ENCODE measurements around the gene FBN1.

The FBN1 gene

DNA sequence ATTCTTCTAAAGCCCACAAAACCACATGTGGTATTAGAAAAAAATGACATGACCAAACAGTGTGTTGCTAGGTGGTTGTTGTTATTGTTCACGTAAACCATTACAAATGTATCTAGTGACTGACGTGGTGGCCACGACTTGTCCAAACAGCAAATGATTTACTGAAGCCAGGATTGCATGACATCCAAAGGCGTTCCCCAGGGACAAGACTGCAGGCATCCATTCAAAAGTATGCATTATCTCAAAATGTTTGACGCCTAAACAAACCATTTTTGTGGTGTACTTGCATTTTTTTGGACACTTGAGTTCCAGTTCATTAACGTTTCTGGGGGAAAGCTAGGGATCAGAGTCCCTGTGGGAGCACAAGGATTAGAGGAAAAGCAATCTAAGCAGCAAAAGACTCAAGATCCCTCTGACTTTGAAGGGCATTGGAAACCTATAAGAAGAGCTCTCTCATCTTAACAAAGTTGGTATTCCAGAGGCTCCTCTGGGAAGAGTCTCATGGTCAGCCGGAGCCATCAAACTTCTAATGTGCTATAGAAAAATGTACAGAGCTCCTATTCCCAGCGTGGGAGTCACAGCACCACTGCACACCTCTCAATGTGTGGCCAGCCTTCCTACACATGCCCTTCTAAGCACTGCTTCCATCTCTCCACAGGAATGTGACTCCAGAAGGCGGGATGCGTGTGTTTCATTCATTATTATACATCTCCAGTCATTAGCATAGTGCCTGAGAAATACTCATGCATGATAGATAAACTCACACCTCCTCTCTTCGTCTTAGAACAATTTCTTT, 62.9 kb downstream of the FBN1 start:
- no peak for DNase-seq (ENCODE audit: low read depth in 2 of 2, low spot score in 1 of 2)

DNA sequence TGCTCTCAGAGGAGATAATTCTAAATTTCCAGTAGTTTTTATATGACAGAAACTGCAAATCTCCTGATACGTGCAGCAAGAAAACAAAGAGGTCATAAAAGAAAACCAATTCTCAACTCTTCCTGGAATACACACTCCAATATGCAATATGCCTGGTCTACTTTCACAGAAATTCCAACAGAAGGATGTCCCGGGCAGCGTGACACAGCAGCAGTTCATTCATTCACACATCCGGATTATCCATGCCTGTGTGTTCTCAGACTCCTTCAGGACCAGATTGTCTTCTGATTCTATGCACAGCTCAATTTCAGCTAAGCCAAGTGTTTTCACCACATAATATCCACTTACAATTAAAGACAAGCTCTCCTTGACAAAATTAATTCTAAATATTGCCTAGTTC, 64.3 kb downstream of the FBN1 start:
- DNase-seq (ENCODE audit: low read depth in 2 of 2, low spot score in 1 of 2): no peak

DNA sequence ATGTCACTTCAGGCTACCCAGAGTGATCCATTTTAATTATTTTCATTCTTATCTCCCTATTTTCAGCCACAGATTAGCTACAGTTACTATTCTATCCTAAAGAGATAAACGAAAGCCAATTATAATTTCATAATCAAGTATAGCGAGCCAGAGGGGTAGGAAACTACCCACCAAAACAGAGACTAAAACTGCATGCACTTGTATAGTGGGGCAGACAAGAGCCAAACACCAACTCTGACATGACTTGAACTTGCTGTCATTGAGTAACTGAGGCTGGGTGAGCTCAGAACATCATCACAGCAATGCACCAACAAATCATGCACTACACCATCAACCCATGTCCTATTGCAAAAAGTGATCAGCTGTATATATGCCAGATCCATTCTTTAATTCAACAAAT, 64.8 kb downstream of the FBN1 start:
- no peak for DNase-seq (ENCODE audit: low read depth in 2 of 2, low spot score in 1 of 2)

DNA sequence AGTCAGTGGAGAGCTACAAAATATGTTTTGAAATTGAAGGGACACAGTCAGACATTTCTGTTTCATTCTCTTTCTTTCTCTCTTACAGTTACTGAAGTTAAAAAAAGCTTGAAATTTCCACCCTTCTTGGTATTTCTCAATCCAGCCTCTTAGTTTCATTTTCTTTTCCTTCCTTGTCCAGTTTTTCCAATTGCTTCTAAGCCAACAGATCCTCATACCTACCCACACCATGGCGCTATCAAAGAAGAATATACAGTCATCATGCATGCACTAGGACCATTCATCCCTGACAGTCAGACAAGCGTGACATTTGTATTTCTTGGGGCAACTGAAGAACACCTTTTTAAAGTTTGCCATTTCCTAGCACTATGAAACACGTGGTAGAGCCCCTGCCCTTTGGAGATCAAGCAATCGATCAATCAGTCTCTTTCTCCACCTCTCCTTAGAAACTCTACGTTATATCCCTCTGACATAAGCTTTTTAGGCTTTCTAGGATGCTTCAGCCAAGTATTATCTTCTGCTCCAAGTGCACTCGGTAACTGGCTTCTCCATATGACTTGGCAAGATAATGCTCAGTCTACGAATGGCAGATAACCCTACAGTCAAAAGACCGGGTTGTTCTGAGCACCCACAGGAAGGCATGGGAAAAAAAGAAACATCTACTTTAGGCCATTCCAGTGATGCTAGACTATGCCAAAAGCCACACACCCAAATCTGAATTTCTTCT, 65.4 kb downstream of the FBN1 start:
- DNase-seq (ENCODE audit: low read depth in 2 of 2, low spot score in 1 of 2): no peak

DNA sequence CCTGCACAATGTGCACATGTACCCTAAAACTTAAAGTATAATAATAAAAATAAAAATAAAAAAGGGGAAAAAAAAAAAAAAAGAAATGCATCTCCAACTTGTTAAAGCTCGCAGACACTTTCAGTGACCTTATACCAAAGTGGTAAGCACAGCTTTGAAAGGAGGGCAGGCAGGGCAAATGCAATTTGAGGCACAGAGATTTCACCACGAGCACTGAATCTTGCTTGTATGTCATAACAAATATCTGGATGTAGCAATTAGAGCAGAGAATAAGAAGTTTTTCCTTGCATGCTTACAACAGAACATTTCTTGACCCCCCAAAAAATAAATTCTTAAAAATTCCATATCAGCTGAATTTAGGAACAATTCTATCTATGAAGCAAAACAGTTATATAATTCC, 66.5 kb downstream of the FBN1 start:
- DNase-seq (ENCODE audit: low read depth in 2 of 2, low spot score in 1 of 2): no peak

DNA sequence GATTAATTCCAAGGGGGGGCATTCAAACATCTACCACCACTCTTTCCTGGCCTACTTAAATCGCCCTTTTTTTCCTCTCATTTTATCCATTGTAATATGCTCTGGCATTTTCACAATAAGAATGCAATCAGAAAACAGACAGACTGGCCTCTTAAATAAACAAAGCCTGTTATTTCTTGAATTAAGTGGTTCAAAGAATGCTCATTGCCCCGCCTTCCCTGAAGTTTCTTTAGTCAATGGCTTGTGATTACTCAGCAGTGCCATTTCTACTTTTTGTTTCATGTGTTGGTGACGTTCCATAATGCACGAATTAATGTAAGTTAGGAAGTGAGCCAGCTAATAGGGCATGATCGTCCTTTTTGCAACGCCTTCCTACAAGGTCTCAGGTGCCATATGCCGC, 68.0 kb downstream of the FBN1 start:
- DNase-seq (ENCODE audit: low read depth in 2 of 2, low spot score in 1 of 2): no peak

DNA sequence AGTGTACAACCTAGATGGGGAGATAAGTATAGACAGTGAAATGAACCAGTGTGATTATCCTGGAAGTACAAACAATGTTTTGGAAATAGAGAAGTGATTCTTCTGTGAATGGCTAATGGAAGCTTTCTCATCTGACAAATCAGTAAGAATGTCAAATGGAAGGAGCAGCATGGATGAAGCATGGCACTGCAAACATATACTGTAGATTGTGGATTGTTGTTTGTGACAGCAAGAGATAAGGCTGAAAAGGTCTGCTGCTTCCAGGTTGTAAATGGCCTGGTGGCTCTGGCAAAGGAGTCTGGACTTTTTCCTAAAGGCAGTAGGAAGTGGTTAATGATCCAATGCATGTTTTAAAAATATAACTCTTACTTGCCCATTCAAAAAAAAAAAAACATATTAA, 71.3 kb downstream of the FBN1 start:
- no peak for DNase-seq (ENCODE audit: low read depth in 2 of 2, low spot score in 1 of 2)

DNA sequence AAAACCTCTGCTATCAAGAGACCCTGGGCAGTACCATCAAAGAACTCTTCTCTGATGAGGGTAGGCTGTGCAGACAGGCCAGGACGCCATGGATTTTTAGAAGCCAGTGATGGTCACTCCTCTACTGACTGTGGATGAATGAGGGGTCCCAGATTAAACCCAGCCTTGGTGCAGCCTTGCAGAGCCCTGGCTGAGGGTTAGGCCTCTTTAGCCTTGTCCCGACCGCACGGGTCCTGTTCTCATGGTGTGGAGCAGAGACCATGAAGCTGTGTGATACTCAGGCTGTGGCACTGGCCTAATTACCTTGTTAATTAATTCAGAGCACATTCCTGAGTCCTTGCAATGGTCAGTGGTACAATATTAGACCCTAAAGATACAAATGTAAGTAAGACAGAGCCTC, 71.7 kb downstream of the FBN1 start:
- DNase-seq (ENCODE audit: low read depth in 2 of 2, low spot score in 1 of 2): no peak

DNA sequence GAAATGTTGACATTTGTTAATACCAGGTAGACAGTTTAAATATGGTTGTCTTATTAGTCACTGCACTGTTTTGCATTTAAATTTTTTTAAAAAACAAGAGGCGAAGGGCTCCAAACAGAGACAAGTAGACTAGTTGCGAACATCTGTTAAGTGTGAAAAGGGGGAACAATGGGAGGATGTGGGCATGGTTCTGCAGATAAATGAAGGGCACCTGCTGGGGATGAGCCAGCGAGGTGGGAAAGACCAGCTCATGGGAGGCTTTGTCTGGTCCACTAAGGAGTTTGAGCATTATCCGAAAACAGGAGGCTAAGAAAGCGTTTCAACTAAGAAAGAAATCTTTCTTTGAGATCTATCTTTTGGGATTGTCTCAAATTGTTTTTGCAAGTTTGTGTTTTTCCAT, 72.7 kb downstream of the FBN1 start:
- no peak for DNase-seq (ENCODE audit: low read depth in 2 of 2, low spot score in 1 of 2)

DNA sequence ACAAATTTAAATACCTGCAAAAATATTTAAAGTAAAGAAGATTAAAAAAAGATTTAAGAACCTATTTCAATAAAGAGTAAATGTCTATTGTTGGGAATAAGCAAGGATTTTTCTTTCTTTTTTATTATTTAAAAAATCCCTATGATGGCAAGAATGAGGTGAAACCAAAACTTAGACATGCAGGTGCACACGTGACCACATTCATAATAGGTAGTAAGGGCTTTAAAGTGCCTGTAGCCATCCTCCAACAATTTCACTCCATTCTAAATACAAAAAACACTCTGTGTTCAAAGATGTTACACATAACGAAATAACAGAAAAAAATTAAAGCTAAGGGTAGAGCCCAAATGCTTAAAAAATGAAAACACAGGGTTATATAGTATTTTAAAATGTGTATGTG, 74.0 kb downstream of the FBN1 start:
- DNase-seq (ENCODE audit: low read depth in 2 of 2, low spot score in 1 of 2): no peak

DNA sequence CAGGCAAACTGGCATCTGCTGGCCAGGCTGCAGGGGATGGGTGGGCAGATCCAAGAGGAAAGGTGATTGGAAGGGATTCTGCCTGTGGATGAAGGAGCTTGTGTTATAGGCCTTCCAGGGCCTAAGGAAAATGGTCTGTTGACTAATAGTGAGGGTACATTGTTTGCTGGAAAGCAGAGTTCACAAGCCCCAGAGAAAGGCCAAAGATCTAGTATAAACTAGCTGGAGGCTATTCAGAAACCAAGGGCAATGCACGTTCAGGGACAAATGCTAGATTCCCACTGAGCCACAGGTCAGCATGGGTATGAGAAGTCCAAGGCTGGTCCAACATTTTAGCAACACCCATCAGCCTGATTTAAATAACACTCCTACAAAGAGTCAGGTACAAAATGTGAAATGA, 74.7 kb downstream of the FBN1 start:
- DNase-seq (ENCODE audit: low read depth in 2 of 2, low spot score in 1 of 2): no peak

DNA sequence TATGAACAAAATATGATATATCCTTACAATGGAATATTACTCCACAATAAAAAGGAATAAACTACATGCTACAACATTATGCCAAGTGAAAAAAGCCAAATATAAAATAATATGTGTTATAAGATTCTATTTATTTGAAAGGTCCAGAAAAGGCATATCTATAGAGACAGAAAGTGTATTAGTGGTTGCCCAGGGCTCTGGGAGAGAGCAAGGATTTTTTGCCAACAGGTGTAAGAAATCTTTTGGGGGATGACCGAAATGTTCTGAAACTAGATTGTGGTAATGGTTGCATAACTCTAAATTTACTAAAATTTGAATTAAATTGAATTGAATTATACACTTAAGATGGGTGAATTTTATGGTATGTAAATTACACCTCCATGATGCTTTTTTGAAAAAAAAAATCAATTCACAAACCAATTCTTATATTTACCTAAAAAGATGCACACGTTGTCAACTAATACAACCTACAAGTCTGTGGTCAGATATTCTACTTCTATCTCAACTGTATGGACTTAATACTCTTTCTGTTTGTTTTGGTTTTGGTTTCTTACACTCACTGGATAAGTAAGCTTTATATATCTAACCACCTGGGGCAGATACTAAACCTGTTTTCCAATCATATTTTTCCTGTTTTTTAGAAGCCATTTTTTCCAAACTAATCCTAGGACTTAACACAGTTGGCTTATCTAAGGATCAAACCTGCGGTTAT, 75.8 kb downstream of the FBN1 start:
- no peak for DNase-seq (ENCODE audit: low read depth in 2 of 2, low spot score in 1 of 2)

DNA sequence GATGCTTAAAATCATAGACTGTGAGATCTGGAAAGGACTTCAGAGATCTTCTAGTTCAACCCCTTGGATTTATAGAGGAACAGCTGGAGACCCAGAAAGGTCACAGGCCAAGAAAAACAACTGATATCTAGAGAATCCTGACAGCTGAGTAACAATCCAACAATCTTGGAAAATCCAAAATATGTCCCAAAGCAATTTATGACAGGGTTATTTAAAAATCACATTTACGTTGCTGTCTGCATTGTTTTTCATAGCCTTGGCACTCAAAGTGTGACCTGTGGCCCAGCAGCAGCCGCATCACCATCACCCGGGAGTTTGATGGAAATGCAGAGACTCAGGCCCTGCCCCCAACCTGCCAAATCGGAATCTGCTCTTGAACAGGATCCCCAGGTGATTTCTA, 78.8 kb downstream of the FBN1 start:
- DNase-seq (ENCODE audit: low read depth in 2 of 2, low spot score in 1 of 2): no peak

DNA sequence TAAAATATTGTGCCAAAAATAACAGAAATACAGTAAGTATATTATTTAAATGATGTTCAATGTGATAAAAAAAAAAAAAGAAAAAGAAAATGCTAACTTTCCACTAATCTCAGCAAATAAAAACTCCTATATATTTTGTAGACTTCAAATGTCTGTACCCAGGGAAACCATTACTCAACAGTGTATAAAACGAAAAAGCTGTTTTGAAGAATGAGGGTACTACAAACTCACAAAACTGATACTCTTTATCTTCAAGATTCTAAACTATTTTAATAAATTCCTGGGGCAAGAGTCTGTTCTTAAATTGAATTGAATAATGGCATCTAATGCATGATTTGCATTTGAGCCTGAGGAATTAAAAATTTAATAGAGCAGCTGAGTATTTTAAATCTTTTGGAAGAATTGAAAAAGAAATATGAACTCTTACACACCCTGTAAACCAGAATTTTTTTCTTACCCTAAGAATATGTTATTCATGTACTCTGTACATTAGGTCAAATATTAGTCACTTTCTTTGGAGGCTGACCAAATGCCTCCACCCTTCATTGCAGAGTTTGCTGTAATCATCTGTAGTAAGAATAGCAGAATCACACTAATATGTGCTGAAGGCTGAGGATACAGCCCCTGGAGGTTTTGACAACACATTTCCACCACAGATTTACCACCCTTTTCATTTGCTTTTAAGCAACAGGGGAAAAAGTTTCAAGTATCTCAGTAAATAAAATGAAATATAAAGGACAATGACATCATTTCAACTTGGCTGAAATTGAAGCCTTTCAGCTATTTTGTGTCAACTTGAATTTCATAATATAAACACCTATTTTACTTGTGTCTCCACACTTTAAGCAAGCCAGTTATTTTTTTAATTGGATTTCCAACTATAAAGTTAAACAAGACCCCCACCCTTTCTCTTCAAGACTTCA, 79.7 kb downstream of the FBN1 start:
- DNase-seq (ENCODE audit: low read depth in 2 of 2, low spot score in 1 of 2): no peak

DNA sequence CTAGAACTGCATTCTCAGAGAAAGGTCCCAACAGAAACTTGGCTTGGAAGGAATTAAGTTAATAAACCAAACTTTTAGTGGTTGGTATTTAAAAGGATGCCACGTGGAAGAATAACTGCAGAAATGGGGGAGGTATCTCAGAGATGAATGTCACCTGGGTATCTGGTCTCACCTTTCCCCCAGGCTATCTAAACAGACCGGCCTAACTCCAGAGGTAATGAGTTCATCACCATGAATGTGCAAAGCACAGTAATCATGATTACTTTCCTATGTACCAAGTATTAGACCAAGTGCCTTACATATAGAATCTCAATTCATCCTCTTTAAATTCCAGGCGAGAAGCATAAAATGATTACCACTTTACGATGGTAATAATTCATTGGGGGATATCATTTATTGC, 80.8 kb downstream of the FBN1 start:
- DNase-seq (ENCODE audit: low read depth in 2 of 2, low spot score in 1 of 2): no peak

DNA sequence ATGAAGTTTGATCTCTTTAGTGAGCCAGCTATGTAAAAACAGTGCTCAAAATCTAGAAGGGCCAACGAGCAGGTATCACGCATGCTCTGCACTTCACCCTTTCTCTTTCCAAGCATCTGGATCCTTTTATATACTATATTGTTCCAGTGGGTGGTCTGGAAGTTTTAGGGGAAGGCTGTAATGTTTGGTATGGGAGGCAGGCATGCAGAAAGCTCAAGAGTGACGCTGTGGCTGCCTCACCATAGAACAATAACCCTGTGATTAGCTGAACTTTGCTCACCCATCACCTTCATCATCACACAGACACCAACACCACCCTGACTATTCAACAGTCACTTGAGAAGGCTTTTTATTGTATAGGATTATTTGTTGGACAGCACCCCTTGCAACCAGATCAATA, 81.6 kb downstream of the FBN1 start:
- DNase-seq (ENCODE audit: low read depth in 2 of 2, low spot score in 1 of 2): no peak

DNA sequence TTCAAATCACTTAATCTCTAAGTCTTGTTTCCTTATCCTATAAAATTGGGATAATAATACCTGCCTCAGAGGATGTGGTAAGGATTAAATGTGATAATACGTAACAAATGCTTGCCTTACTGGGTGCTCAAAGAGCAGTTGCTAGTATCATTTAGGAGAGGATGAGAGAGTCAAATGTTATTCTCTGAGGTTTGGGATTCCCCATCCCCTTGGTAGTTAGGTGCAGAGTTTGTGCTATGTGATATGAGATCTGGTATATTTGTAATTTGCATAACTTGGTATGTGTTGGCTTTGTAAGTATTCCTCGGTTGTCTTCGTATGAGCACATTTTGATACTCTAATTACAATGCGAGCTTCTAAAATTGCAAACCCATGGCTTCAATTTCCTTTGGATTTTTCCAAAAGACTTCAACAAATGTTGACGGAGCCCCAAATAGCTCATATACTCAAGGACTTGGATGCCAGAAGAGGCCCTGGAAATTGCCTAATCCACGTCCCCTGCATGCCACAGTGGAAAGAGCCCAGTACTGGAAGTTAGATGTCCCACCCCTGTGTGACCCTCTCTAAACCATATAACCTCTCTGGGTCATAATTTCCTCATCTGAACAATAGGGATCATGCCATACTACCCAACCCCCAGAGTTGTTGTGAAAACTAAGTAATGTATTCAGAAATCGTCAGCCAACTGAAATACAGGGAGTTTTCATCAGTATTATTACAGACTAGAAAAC, 85.0 kb downstream of the FBN1 start:
- DNase-seq (ENCODE audit: low read depth in 2 of 2, low spot score in 1 of 2): no peak

DNA sequence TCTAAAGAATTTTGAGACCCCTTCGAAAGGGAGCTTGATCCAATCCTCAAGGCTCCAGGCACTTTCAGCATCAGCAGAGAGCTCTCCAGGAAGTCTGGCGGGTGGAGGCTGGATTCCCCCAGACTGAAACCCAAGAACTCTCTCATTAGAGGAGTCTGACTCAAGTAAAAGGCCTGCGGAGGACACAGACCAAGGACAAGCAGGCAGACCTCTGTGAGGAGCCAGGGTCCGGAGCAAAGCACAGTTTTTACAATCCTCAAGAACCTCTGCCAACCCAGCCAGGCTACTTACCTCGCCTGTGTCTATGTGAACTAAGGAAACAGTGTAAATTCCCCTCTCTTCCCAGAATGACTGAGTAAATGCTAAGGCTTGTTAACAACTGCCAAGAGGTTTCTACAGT, 86.2 kb downstream of the FBN1 start:
- DNase-seq (ENCODE audit: low read depth in 2 of 2, low spot score in 1 of 2): no peak

DNA sequence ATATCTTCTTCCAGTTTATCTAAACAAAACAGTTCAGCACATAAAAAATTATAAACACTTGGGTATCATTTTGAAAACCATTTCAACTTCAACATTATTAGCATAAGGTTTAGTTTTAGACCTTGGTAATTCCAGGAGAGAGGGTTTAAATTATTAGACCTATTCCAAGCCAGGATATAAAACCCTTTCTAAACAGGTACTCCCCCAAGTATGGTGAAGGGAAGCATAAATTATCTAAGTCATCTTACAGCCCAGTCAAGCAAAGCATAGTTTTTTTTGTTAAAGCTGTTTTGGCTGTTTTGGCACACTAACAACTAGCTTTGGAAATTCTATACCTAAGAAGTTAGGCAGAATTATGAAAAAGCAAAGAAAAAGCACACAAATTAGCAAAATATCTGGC, 87.3 kb downstream of the FBN1 start:
- no peak for DNase-seq (ENCODE audit: low read depth in 2 of 2, low spot score in 1 of 2)

DNA sequence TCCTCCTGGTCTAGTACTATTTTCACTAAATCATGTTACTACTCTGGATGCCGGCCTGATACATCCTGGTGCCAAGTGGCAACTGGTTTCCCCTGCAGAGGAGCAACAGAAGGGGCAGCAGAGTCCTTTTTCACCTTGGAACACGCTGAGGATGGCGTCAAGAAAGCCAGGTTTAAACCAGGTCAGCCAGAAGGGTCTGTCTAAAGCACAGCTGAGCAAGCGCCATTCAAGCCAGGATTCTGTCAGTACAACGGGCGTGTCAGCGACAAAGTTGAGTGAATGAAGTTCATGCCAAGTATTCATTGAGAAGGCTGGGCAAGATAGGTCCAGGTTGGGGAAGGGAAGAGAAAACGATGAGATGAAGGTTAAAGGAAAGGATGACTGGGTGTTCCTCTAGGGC, 88.2 kb downstream of the FBN1 start:
- DNase-seq (ENCODE audit: low read depth in 2 of 2, low spot score in 1 of 2): no peak

Measured in stimulated activated CD8-positive, alpha-beta memory T cell treated with anti-CD3 and anti-CD28 coated beads, Interleukin-4, amount 100 ng/mL, for 1 hour (primary cell).